DLD1 (cell line): ENCODE results near the gene SRMS.
"Not testable (repeated sequence)": the region's sequence is repeated elsewhere in the genome, so short reads cannot be mapped to it uniquely, and the experiment has no call there.

Experiments used
- in situ Hi-C: cut with HindIII; loops from 2 replicates; pipeline ENCODE4 v1.10.0; 2017; ENCODE audit warnings: low sequenced_read_pairs

SRMS gene

GRCh38 chr20:63579017-63579694 is 31.6 kb upstream of the SRMS start:
- in situ Hi-C loops = no loop called here

- in situ Hi-C loops = no loop called here
Measured at GRCh38 chr20:63578224-63579016, 30.9 kb upstream of the SRMS start.

- in situ Hi-C loops = no loop called here
Measured at GRCh38 chr20:63577317-63577894, 29.9 kb upstream of the SRMS start.

GRCh38 chr20:63576311-63576710 is 28.8 kb upstream of the SRMS start:
- in situ Hi-C loops = no loop called here

GRCh38 chr20:63574829-63575743 is 27.5 kb upstream of the SRMS start:
- in situ Hi-C loops = no loop called here

- in situ Hi-C loops = no loop called here
Measured at GRCh38 chr20:63574156-63574828, 26.7 kb upstream of the SRMS start, which contains the start of gene HELZ2. Gene HELZ2 (minus strand): TSS chr20:63574239. CDS start chr20:63572385, 1,854 bp downstream.

GRCh38 chr20:63573647-63574131 is 26.1 kb upstream of the SRMS start:
- in situ Hi-C loops = no loop called here

- in situ Hi-C loops = no loop called here
Measured at GRCh38 chr20:63572788-63573646, 25.5 kb upstream of the SRMS start.

GRCh38 chr20:63572071-63572787 is 24.7 kb upstream of the SRMS start:
- in situ Hi-C loops = no loop called here

- in situ Hi-C loops = not testable (repeated sequence)
Measured at GRCh38 chr20:63571087-63571478, 23.5 kb upstream of the SRMS start.

- in situ Hi-C loops = no loop called here
Measured at GRCh38 chr20:63570281-63571086, 22.9 kb upstream of the SRMS start.

- in situ Hi-C loops = no loop called here
Measured at GRCh38 chr20:63568986-63569949, 21.7 kb upstream of the SRMS start.

GRCh38 chr20:63568170-63568981 is 20.8 kb upstream of the SRMS start:
- in situ Hi-C loops = no loop called here

GRCh38 chr20:63567386-63568169 is 20.0 kb upstream of the SRMS start:
- in situ Hi-C loops = no loop called here

GRCh38 chr20:63567136-63567385 is 19.5 kb upstream of the SRMS start:
- in situ Hi-C loops = no loop called here
